Keratinocyte (primary cell): Measurements from ENCODE around the gene VANGL2. TPM values are rescaled to one million over a fixed set of nuclear protein-coding genes. Genes with fewer than 3 reads are reported as not detected.
"Not testable (repeated sequence)": the region's sequence is repeated elsewhere in the genome, so short reads cannot be mapped to it uniquely, and the experiment has no call there.

Experiments used
- DNase-seq: peaks from one replicate; pipeline ENCODE4 v3.0.0-alpha.2; 2011; ENCODE audit warnings: low read depth, missing footprints, low spot score
- FAIRE-seq: peaks from 2 replicates; lab custom pipeline; 2011; peaks lifted over from hg19 to GRCh38; lab: Jason Lieb, UNC
- H2AFZ ChIP-seq: 2 replicates; pipeline ENCODE4 v1.6.0; 2012; ENCODE audit warnings: low read length, control low read depth, inconsistent platforms; ENCODE audit not compliant: control insufficient read depth
- H3K27ac ChIP-seq: 2 replicates; pipeline ENCODE4 v1.5.1; 2011; ENCODE audit warnings: low read length; ENCODE audit not compliant: control insufficient read depth, insufficient read depth
- H3K27me3 ChIP-seq: 3 replicates; pipeline ENCODE4 v1.6.0; 2011; ENCODE audit warnings: low read length; ENCODE audit not compliant: control insufficient read depth, insufficient read depth; ENCODE audit errors: extremely low read depth
- H3K36me3 ChIP-seq, 2 experiments: 2 replicates in 1 of 2; 3 replicates in 1 of 2; pipeline ENCODE4 v1.5.1; 2011; ENCODE audit warnings: low read length in 2 of 2, mild to moderate bottlenecking in 1 of 2; ENCODE audit not compliant: control insufficient read depth in 2 of 2, insufficient read depth in 2 of 2; ENCODE audit errors: extremely low read depth in 1 of 2
- H3K4me1 ChIP-seq: 3 replicates; pipeline ENCODE4 v1.5.1; 2011; ENCODE audit warnings: low read length; ENCODE audit not compliant: control insufficient read depth, insufficient read depth; ENCODE audit errors: extremely low read depth
- H3K4me2 ChIP-seq: 3 replicates; pipeline ENCODE4 v1.6.0; 2011; ENCODE audit warnings: low read depth, low read length; ENCODE audit not compliant: control insufficient read depth, insufficient read depth; ENCODE audit errors: extremely low read depth
- H3K4me3 ChIP-seq, 3 experiments: fragments of 200-600 bp in 1 of 3; sonication (generic) in 1 of 3; 2 replicates in 2 of 3; 3 replicates in 1 of 3; pipeline ENCODE4 v1.5.1; 2011 to 2016; ENCODE audit warnings: low read length in 3 of 3, mild to moderate bottlenecking in 3 of 3, control low read depth in 2 of 3, inconsistent platforms in 1 of 3, low read depth in 1 of 3, mixed read lengths in 1 of 3, mixed run types in 1 of 3, moderate library complexity in 1 of 3; ENCODE audit not compliant: control insufficient read depth in 2 of 3, insufficient read depth in 2 of 3; ENCODE audit errors: extremely low read depth in 1 of 3
- H3K79me2 ChIP-seq: 2 replicates; pipeline ENCODE4 v1.6.0; 2012; ENCODE audit warnings: low read length; ENCODE audit not compliant: control insufficient read depth, insufficient read depth
- H3K9ac ChIP-seq: 3 replicates; pipeline ENCODE4 v1.6.0; 2011; ENCODE audit warnings: low read length; ENCODE audit not compliant: control insufficient read depth, insufficient read depth; ENCODE audit errors: extremely low read depth
- H3K9me1 ChIP-seq: 3 replicates; pipeline ENCODE4 v1.6.0; 2011; ENCODE audit warnings: low read length; ENCODE audit not compliant: control insufficient read depth, insufficient read depth; ENCODE audit errors: extremely low read depth
- H3K9me3 ChIP-seq: 2 replicates; pipeline ENCODE4 v1.5.1; 2012; ENCODE audit warnings: low read depth, low read length; ENCODE audit not compliant: control insufficient read depth
- H4K20me1 ChIP-seq: 3 replicates; pipeline ENCODE4 v1.6.0; 2011; ENCODE audit warnings: low read length; ENCODE audit not compliant: control insufficient read depth, insufficient read depth; ENCODE audit errors: extremely low read depth
- CTCF ChIP-seq, 3 experiments: IDR thresholded peaks in 1 of 3; conservative IDR thresholded peaks in 1 of 3; optimal IDR thresholded peaks in 1 of 3; 2 replicates in 2 of 3; 3 replicates in 1 of 3; pipeline versions ENCODE3 to v1.5.1; 2011; ENCODE audit warnings: low read length in 3 of 3, mild to moderate bottlenecking in 3 of 3, moderate library complexity in 2 of 3, control low read depth in 1 of 3, inconsistent platforms in 1 of 3; ENCODE audit not compliant: insufficient read depth in 2 of 3; ENCODE audit errors: extremely low read depth in 1 of 3
- EZH2 ChIP-seq: IDR thresholded peaks from one replicate; pipeline ENCODE4 v1.6.1; 2012; ENCODE audit warnings: inconsistent platforms, mild to moderate bottlenecking, low read length, moderate library complexity
- dilution Hi-C: fragments of 300-500 bp; cut with MboI; formaldehyde crosslinking; loops from one replicate; pipeline ENCODE4 v1.7.0; 2020; ENCODE audit warnings: low sequenced_read_pairs; ENCODE audit not compliant: extremely low pct_ligation_motif_present
- polyA plus RNA-seq, 5 experiments: library from polyadenylated mRNA; depleted of rRNA in 3 of 5; stranded (reverse) in 3 of 5; stranded (forward) in 1 of 5; unstranded in 1 of 5; fragments of >200 nt; gene quantifications; 1 replicate in 1 of 5; 2 replicates in 3 of 5; 3 replicates in 1 of 5; pipeline versions ENCODE4 v1.2.1 to v1.2.3, GENCODE V29; 2011 to 2012; ENCODE audit warnings: missing spikeins in 2 of 5, low read depth in 1 of 5, low replicate concordance in 1 of 5

VANGL2 gene
- polyA plus RNA-seq, 1 donor (not counting 4 experiments of a cell fraction or from before 2014, with no cell fraction given), result 10.9 TPM

GRCh38 chr1:160388406-160388805 lies 12.0 kb upstream of the VANGL2 start:
- DNase-seq, H3K9me3 ChIP-seq, H2AFZ ChIP-seq, H3K36me3 ChIP-seq, H3K9ac ChIP-seq, H3K4me2 ChIP-seq, dilution Hi-C loops, H3K27ac ChIP-seq, H3K79me2 ChIP-seq, H3K4me3 ChIP-seq, H4K20me1 ChIP-seq, H3K27me3 ChIP-seq, H3K4me1 ChIP-seq, H3K9me1 ChIP-seq, FAIRE-seq: not testable (repeated sequence)

- Histone ChIP-seq H3K36me3 (no peaks in the 10 kb centered on the region), H3K9ac (no peak overlapping the region), H2AFZ (no peak overlapping the region), H3K27ac (no peak overlapping the region), H3K9me1 (no peaks in the 10 kb centered on the region), H4K20me1 (no peaks in the 10 kb centered on the region), H3K9me3 (no peaks in the 10 kb centered on the region), H3K4me3 (no peak overlapping the region), H3K27me3 (no peaks in the 10 kb centered on the region), H3K4me1 (peaks cover 13% of the 10 kb centered on the region), H3K79me2 (no peaks in the 10 kb centered on the region), H3K4me2 (no peak overlapping the region)
- TF ChIP-seq EZH2 (no peak), CTCF (optimal IDR thresholded peaks at IDR 0.05 in 1 of 3, IDR thresholded peaks at IDR 0.05 in 1 of 3, conservative IDR thresholded peaks at IDR 0.05 in 1 of 3; ENCODE audit: extremely low read depth in 1 of 3, insufficient read depth in 2 of 3, low read length in 3 of 3) (no peak)
- dilution Hi-C loops, result no loop called here
- FAIRE-seq (no peak), DNase-seq (no peak)
Observed at GRCh38 chr1:160394673-160395072, 5.7 kb upstream of the VANGL2 start.

- Histone ChIP-seq H3K4me3 (no peak overlapping the region), H3K79me2 (peaks cover 3% of the 10 kb centered on the region), H3K9ac (no peak overlapping the region), H3K36me3 (no peaks in the 10 kb centered on the region), H4K20me1 (no peaks in the 10 kb centered on the region), H3K27me3 (no peaks in the 10 kb centered on the region), H3K9me3 (no peaks in the 10 kb centered on the region), H3K4me1 (peaks cover 26% of the 10 kb centered on the region), H2AFZ (no peak overlapping the region), H3K4me2 (no peak overlapping the region), H3K9me1 (peaks cover 2% of the 10 kb centered on the region), H3K27ac (no peak overlapping the region)
- FAIRE-seq (no peak), DNase-seq (no peak)
- dilution Hi-C loops, result no loop called here
- TF ChIP-seq EZH2 (no peak), CTCF (optimal IDR thresholded peaks at IDR 0.05 in 1 of 3, IDR thresholded peaks at IDR 0.05 in 1 of 3, conservative IDR thresholded peaks at IDR 0.05 in 1 of 3; ENCODE audit: extremely low read depth in 1 of 3, insufficient read depth in 2 of 3, low read length in 3 of 3) (no peak)
Observed at GRCh38 chr1:160397651-160398050, 2.7 kb upstream of the VANGL2 start.
